ENCODE results near the gene ASF1B. TPM values are rescaled to one million over a fixed set of nuclear protein-coding genes. Genes with fewer than 3 reads are reported as not detected.

The ASF1B gene
- total and polyA plus RNA-seq, 2 donors (not counting 3 experiments of a cell fraction or from before 2014, with no cell fraction given): 39.1 to 42.4 TPM

- Histone ChIP-seq H3K4me3 (replicated peaks in 1 of 3; ENCODE audit: insufficient read depth in 1 of 3, low read depth in 1 of 3, low read length in 3 of 3) (no peak overlapping the region), H3K9me3 (replicated peaks; ENCODE audit: control insufficient read depth, insufficient read depth, low read length) (no peaks in the 10 kb centered on the region), H2AFZ (ENCODE audit: low read depth, low read length) (no peak overlapping the region), H3K27me3 (ENCODE audit: control insufficient read depth in 2 of 2, insufficient read depth in 2 of 2, low read length in 2 of 2) (no peaks in the 10 kb centered on the region), H4K20me1 (replicated peaks; ENCODE audit: control insufficient read depth, extremely low read depth, insufficient read depth, low read length) (no peaks in the 10 kb centered on the region), H3K27ac (ENCODE audit: insufficient read depth, low read depth, low read length) (no peak overlapping the region), H3K9me1 (replicated peaks; ENCODE audit: control insufficient read depth, extremely low read depth, insufficient read depth, low read length) (no peaks in the 10 kb centered on the region), H3K9ac (replicated peaks; ENCODE audit: extremely low read depth, insufficient read depth, low read length) (no peak overlapping the region), H3K4me2 (ENCODE audit: insufficient read depth, low read length) (no peak overlapping the region), H3K4me1 (ENCODE audit: control insufficient read depth, extremely low read depth, insufficient read depth, low read length) (peaks cover 4% of the 10 kb centered on the region), H3K79me2 (ENCODE audit: control insufficient read depth, insufficient read depth, low read length) (no peaks in the 10 kb centered on the region), H3K36me3 (ENCODE audit: control insufficient read depth in 2 of 2, extremely low read depth in 1 of 2, insufficient read depth in 2 of 2, low read length in 2 of 2) (peaks cover 0 to 18% of the 10 kb centered on the region in 2 experiments)
- TF ChIP-seq EZH2 (IDR thresholded peaks at IDR 0.05; ENCODE audit: borderline replicate concordance, low read depth, low read length, severe bottlenecking): no peak
- TF ChIP-seq POLR2AphosphoS5 (IDR thresholded peaks at IDR 0.05; ENCODE audit: insufficient read depth, low read depth, low read length): no peak
- no peak for FAIRE-seq
- BruUV-seq (replicated peaks): no TSS peak
- DNase-seq (ENCODE audit: low read depth, low spot score): no peak
- ChIA-PET POLR2A (no interaction called here), CTCF (no interaction called here)
- dilution Hi-C loops (cut with MboI; ENCODE audit: extremely low pct_ligation_motif_present, low sequenced_read_pairs) (no loop called here), intact Hi-C loops (cut with micrococcal nuclease) (no loop called here)
These were observed 30.7 kb downstream of the ASF1B start for GRCh38 chr19:14105680-14106079.

GRCh38 chr19:14103310-14103709 lies 33.1 kb downstream of the ASF1B start:
- Histone ChIP-seq H3K79me2 (ENCODE audit: control insufficient read depth, insufficient read depth, low read length) (no peaks in the 10 kb centered on the region), H3K9ac (replicated peaks; ENCODE audit: extremely low read depth, insufficient read depth, low read length) (no peak overlapping the region), H3K27me3 (ENCODE audit: control insufficient read depth in 2 of 2, insufficient read depth in 2 of 2, low read length in 2 of 2) (no peaks in the 10 kb centered on the region), H3K9me1 (replicated peaks; ENCODE audit: control insufficient read depth, extremely low read depth, insufficient read depth, low read length) (no peaks in the 10 kb centered on the region), H3K9me3 (replicated peaks; ENCODE audit: control insufficient read depth, insufficient read depth, low read length) (no peaks in the 10 kb centered on the region), H3K36me3 (ENCODE audit: control insufficient read depth in 2 of 2, extremely low read depth in 1 of 2, insufficient read depth in 2 of 2, low read length in 2 of 2) (peaks cover 0 to 20% of the 10 kb centered on the region in 2 experiments), H4K20me1 (replicated peaks; ENCODE audit: control insufficient read depth, extremely low read depth, insufficient read depth, low read length) (no peaks in the 10 kb centered on the region), H3K4me1 (ENCODE audit: control insufficient read depth, extremely low read depth, insufficient read depth, low read length) (peaks cover 4% of the 10 kb centered on the region), H3K4me2 (ENCODE audit: insufficient read depth, low read length) (no peak overlapping the region), H2AFZ (ENCODE audit: low read depth, low read length) (no peak overlapping the region), H3K4me3 (replicated peaks in 1 of 3; ENCODE audit: insufficient read depth in 1 of 3, low read depth in 1 of 3, low read length in 3 of 3) (no peak overlapping the region), H3K27ac (ENCODE audit: insufficient read depth, low read depth, low read length) (no peak overlapping the region)
- no peak for TF ChIP-seq GATA2 (IDR thresholded peaks at IDR 0.05; ENCODE audit: insufficient read depth, insufficient read length, low read depth, low read length)
- TF ChIP-seq FOS (IDR thresholded peaks at IDR 0.05; ENCODE audit: borderline replicate concordance, insufficient read depth, low read length): no peak
- TF ChIP-seq JUN (IDR thresholded peaks at IDR 0.05; ENCODE audit: borderline replicate concordance, insufficient read depth, insufficient read length, low read depth): no peak
- BruUV-seq (replicated peaks): no TSS peak
- intact Hi-C loops (cut with micrococcal nuclease) (no loop called here), dilution Hi-C loops (cut with MboI; ENCODE audit: extremely low pct_ligation_motif_present, low sequenced_read_pairs) (no loop called here)
- POLR2A ChIA-PET: no interaction called here
- no peak for FAIRE-seq
- CTCF ChIA-PET: interaction anchor here (1.1 to 1.7 kb wide), 2 partner anchors 13 to 22 kb away, joined by 3 to 5 read pairs; no protein-coding TSS in a partner anchor
- DNase-seq (ENCODE audit: low read depth, low spot score): no peak
